ENCODE results near the gene ZNF776.

GRCh38 chr19:57803594-57804325 lies 57.1 kb downstream of the ZNF776 start:
- TF ChIP-seq CTCF (conservative IDR thresholded peaks at IDR 0.05; ENCODE audit: low read length): no peak
- no peak for TF ChIP-seq EZH2phosphoT487 (IDR thresholded peaks at IDR 0.05; ENCODE audit: borderline replicate concordance)
